ENCODE data around the gene WBP1L.

The WBP1L gene

DNA sequence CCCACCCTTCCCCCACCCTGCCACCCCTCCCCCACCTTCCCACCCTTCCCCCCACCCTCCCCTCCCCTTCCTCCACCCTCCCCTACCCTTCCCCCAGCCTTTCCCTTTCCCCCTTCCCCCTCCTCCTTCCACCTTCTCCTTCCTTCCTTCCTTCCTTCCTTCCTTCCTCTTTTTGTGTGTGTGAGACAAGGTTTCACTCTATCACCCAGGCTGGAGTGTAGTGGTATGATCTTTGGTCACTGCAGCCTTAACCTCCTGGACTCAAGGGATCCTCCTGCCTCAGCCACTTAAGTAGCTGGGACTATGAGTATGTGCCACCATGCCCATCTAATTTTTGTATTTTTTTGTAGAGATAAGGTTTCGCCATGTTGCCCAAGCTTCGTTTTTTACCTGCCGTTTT lies 58.2 kb downstream of the WBP1L start:
- H3K27me3 Mint-ChIP-seq (ENCODE audit: low read depth, poor library complexity), result no peaks in the 10 kb centered on the region
- no peak for TF ChIP-seq CTCF (IDR thresholded peaks at IDR 0.05)
- H3K36me3 Mint-ChIP-seq (ENCODE audit: low read depth), result peaks cover 41% of the 10 kb centered on the region
- peak overlapping the region; percentile 89 for H3K27ac Mint-ChIP-seq
- peaks cover 4% of the 10 kb centered on the region for H3K9me3 Mint-ChIP-seq
- peak overlapping the region; percentile 33 for H3K4me3 Mint-ChIP-seq
- DNase-seq, result no peak
- peaks cover 59% of the 10 kb centered on the region for H3K4me1 Mint-ChIP-seq

- peaks cover 58% of the 10 kb centered on the region for H3K4me1 Mint-ChIP-seq
- peaks cover 36% of the 10 kb centered on the region for H3K36me3 Mint-ChIP-seq (ENCODE audit: low read depth)
- no peak for DNase-seq
- TF ChIP-seq CTCF (IDR thresholded peaks at IDR 0.05), result no peak
- peak overlapping the region; percentile 97 for H3K27ac Mint-ChIP-seq
- no peak overlapping the region for H3K4me3 Mint-ChIP-seq
- H3K27me3 Mint-ChIP-seq (ENCODE audit: low read depth, poor library complexity), result no peaks in the 10 kb centered on the region
- H3K9me3 Mint-ChIP-seq, result peaks cover 4% of the 10 kb centered on the region
These were observed 59.3 kb downstream of the WBP1L start for GRCh38 chr10:102802920-102803534.

DNA sequence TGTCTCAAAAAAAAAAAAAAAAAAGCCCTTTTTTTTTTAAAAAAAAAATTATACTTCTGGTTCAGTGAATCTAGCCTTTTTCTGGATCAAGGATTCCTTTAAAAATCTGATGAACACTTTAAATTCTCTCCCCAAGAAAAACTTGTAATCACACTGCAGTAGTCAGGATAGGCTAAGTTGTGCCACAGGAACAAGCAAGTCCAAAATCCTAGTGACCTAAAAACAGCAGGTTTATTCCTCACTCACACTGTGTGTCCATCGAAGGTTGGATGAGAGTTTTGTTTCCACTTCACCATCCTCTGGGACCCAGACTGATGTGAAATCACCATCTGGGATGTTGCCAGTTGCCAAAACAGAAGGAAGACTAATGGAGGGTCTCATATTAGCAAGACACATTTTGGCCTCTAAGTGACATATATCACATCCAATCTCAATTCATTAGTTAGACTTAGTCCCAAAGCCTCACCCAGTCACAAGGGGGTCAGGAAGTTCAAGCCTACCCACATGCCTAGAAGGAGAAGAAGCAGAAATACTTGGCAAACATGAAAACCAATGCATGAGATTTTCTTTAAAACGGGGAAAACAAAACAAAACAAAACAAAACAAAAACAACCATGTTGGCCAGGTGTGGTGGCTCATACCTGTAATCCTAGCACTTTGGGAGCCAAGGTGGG lies 60.8 kb downstream of the WBP1L start:
- Mint-ChIP-seq H3K27ac (no peak overlapping the region), H3K4me1 (peaks cover 64% of the 10 kb centered on the region), H3K27me3 (ENCODE audit: low read depth, poor library complexity) (no peaks in the 10 kb centered on the region), H3K9me3 (peaks cover 4% of the 10 kb centered on the region), H3K4me3 (no peak overlapping the region), H3K36me3 (ENCODE audit: low read depth) (peaks cover 31% of the 10 kb centered on the region)
- no peak for TF ChIP-seq CTCF (IDR thresholded peaks at IDR 0.05)
- DNase-seq, result no peak

DNA sequence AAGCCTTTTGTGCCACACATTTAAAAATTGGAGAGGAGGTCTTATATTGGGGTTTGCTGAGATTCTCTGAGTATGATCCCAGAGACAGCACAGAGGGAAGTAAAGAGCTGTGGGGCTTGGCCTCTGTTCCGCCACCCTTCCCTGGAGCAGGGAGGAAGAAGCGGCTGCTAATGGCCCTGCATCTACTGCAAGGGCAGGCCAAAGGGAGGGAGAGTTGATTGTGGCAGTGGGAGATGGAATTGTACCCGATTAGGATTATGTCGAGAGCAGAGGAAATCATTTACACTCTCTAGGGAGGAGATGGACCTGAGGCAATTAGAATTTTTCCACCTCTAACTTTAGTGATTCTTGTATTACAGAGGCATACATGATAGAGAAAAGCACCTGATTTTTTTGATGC lies 64.6 kb downstream of the WBP1L start:
- H3K27ac Mint-ChIP-seq, result peak overlapping the region; percentile 46
- no peak overlapping the region for H3K4me3 Mint-ChIP-seq
- peaks cover 4% of the 10 kb centered on the region for H3K9me3 Mint-ChIP-seq
- H3K36me3 Mint-ChIP-seq (ENCODE audit: low read depth), result peaks cover 42% of the 10 kb centered on the region
- H3K4me1 Mint-ChIP-seq, result peaks cover 43% of the 10 kb centered on the region
- TF ChIP-seq CTCF (IDR thresholded peaks at IDR 0.05), result no peak
- DNase-seq, result no peak
- no peaks in the 10 kb centered on the region for H3K27me3 Mint-ChIP-seq (ENCODE audit: low read depth, poor library complexity)

- no peak for TF ChIP-seq CTCF (IDR thresholded peaks at IDR 0.05)
- Mint-ChIP-seq H3K9me3 (no peaks in the 10 kb centered on the region), H3K27ac (no peak overlapping the region), H3K27me3 (ENCODE audit: low read depth, poor library complexity) (no peaks in the 10 kb centered on the region), H3K4me1 (peaks cover 62% of the 10 kb centered on the region), H3K4me3 (no peak overlapping the region), H3K36me3 (ENCODE audit: low read depth) (peaks cover 49% of the 10 kb centered on the region)
- DNase-seq, result no peak
These were observed 67.6 kb downstream of the WBP1L start for GRCh38 chr10:102811346-102811745.

All from nephron progenitor cell (in vitro differentiated cells).